ENCODE data around the gene MBTD1.
"Not testable (repeated sequence)": the region's sequence is repeated elsewhere in the genome, so short reads cannot be mapped to it uniquely, and the experiment has no call there.

The MBTD1 gene

GRCh38 chr17:51255673-51256072 is 4.2 kb downstream of the MBTD1 start:
- no peak for DNase-seq (ENCODE audit: low read depth)

- DNase-seq (ENCODE audit: low read depth), result no peak
Observed at GRCh38 chr17:51251010-51251409, 8.8 kb downstream of the MBTD1 start.

- DNase-seq (ENCODE audit: low read depth), result no peak
Observed at GRCh38 chr17:51250314-51250840, 9.5 kb downstream of the MBTD1 start.

GRCh38 chr17:51245535-51245934 is 14.3 kb downstream of the MBTD1 start:
- no peak for DNase-seq (ENCODE audit: low read depth)

- DNase-seq (ENCODE audit: low read depth), result no peak
Observed at GRCh38 chr17:51244041-51244440, 15.8 kb downstream of the MBTD1 start.

- no peak for DNase-seq (ENCODE audit: low read depth)
Observed at GRCh38 chr17:51240275-51240674, 19.6 kb downstream of the MBTD1 start.

- no peak for DNase-seq (ENCODE audit: low read depth)
Observed at GRCh38 chr17:51238255-51238887, 21.5 kb downstream of the MBTD1 start.

GRCh38 chr17:51234162-51234561 is 25.7 kb downstream of the MBTD1 start:
- no peak for DNase-seq (ENCODE audit: low read depth)

GRCh38 chr17:51231999-51232398 is 27.9 kb downstream of the MBTD1 start:
- DNase-seq (ENCODE audit: low read depth), result no peak

GRCh38 chr17:51230306-51230705 is 29.5 kb downstream of the MBTD1 start:
- no peak for DNase-seq (ENCODE audit: low read depth)

- no peak for DNase-seq (ENCODE audit: low read depth)
Observed at GRCh38 chr17:51229889-51230288, 30.0 kb downstream of the MBTD1 start.

GRCh38 chr17:51228161-51228560 is 31.7 kb downstream of the MBTD1 start:
- no peak for DNase-seq (ENCODE audit: low read depth)

- not testable (repeated sequence) for DNase-seq (ENCODE audit: low read depth)
Observed at GRCh38 chr17:51225523-51225922, 34.3 kb downstream of the MBTD1 start.

- no peak for DNase-seq (ENCODE audit: low read depth)
Observed at GRCh38 chr17:51224402-51225262, 35.2 kb downstream of the MBTD1 start.

- no peak for DNase-seq (ENCODE audit: low read depth)
Observed at GRCh38 chr17:51221322-51221721, 38.5 kb downstream of the MBTD1 start.

GRCh38 chr17:51217946-51218345 is 41.9 kb downstream of the MBTD1 start:
- no peak for DNase-seq (ENCODE audit: low read depth)

GRCh38 chr17:51214920-51215319 is 44.9 kb downstream of the MBTD1 start:
- no peak for DNase-seq (ENCODE audit: low read depth)

- no peak for DNase-seq (ENCODE audit: low read depth)
Observed at GRCh38 chr17:51203838-51204237, 56.0 kb downstream of the MBTD1 start.

- DNase-seq (ENCODE audit: low read depth), result no peak
Observed at GRCh38 chr17:51200846-51201245, 59.0 kb downstream of the MBTD1 start.

- no peak for DNase-seq (ENCODE audit: low read depth)
Observed at GRCh38 chr17:51200295-51200694, 59.6 kb downstream of the MBTD1 start.

- no peak for DNase-seq (ENCODE audit: low read depth)
Observed at GRCh38 chr17:51197754-51198153, 62.1 kb downstream of the MBTD1 start.

- DNase-seq (ENCODE audit: low read depth), result no peak
Observed at GRCh38 chr17:51191895-51192294, 68.0 kb downstream of the MBTD1 start.

GRCh38 chr17:51189628-51190027 is 70.2 kb downstream of the MBTD1 start:
- no peak for DNase-seq (ENCODE audit: low read depth)

Measured in stimulated activated CD8-positive, alpha-beta memory T cell treated with anti-CD3 and anti-CD28 coated beads, Interleukin-12 subunit alpha, Interleukin-12 subunit beta, amount 100 ng/mL, for 4 hours (primary cell).